K562 (cell line): ENCODE measurements around the gene ZNF629. TPM values are rescaled to one million over a fixed set of nuclear protein-coding genes. Genes with fewer than 3 reads are reported as not detected.

Experiments used
- BCLAF1 ChIP-seq, 2 experiments: fragments of 450-650 bp in 1 of 2; IDR thresholded peaks; 2 replicates each; pipeline ENCODE4 v1.6.1; 2011 to 2017; ENCODE audit warnings: low read depth in 2 of 2, antibody characterized with exemption in 1 of 2, borderline replicate concordance in 1 of 2, low read length in 1 of 2, mild to moderate bottlenecking in 1 of 2, mixed read lengths in 1 of 2; ENCODE audit not compliant: control insufficient read depth in 1 of 2
- CGGBP1 ChIP-seq: fragments of 250-450 bp; sonication (Bioruptor Pico); IDR thresholded peaks from 2 replicates; pipeline ENCODE4 v1.9.0; 2021; ENCODE audit warnings: mild to moderate bottlenecking
- E4F1 ChIP-seq: fragments of 250-450 bp; sonication (Bioruptor Pico); IDR thresholded peaks from 2 replicates; pipeline ENCODE4 v1.5.0; 2021; ENCODE audit warnings: mild to moderate bottlenecking, borderline replicate concordance
- EP300 ChIP-seq: IDR thresholded peaks from 2 replicates; pipeline ENCODE4 v1.6.1; 2012; ENCODE audit warnings: low read length, improper control_type of control experiment
- GATAD2B ChIP-seq: fragments of 450-650 bp; IDR thresholded peaks from 2 replicates; pipeline ENCODE4 v1.6.1; 2017; ENCODE audit warnings: mild to moderate bottlenecking, borderline replicate concordance
- HES1 ChIP-seq: fragments of 450-650 bp; IDR thresholded peaks from 2 replicates; pipeline ENCODE4 v1.6.1; 2016; ENCODE audit warnings: low read depth, mild to moderate bottlenecking, moderate library complexity
- JUNB ChIP-seq: fragments of 450-650 bp; formaldehyde crosslinking; conservative IDR thresholded peaks from 2 replicates; pipeline ENCODE4 v1.4.0; 2020; ENCODE audit warnings: mild to moderate bottlenecking
- JUND ChIP-seq, 2 experiments: IDR thresholded peaks; 2 replicates in 1 of 2; 3 replicates in 1 of 2; pipeline ENCODE4 v1.6.1; 2011; ENCODE audit warnings: borderline replicate concordance in 2 of 2, low read depth in 2 of 2, low read length in 2 of 2, improper control_type of control experiment in 1 of 2, missing biosample characterization in 1 of 2, missing genetic modification characterization in 1 of 2, missing genetic modification reagents in 1 of 2
- MLLT1 ChIP-seq, 2 experiments: fragments of 450-650 bp; IDR thresholded peaks; 2 replicates each; pipeline ENCODE4 v1.6.1; 2016
- NBN ChIP-seq: fragments of 450-650 bp; IDR thresholded peaks from 2 replicates; pipeline ENCODE4 v1.6.1; 2016; ENCODE audit warnings: low read depth, mild to moderate bottlenecking
- POLR2AphosphoS2 ChIP-seq: IDR thresholded peaks from 2 replicates; pipeline ENCODE4 v1.6.1; 2012; ENCODE audit warnings: low read length, improper control_type of control experiment
- PRPF4 ChIP-seq: fragments of 200-400 bp; formaldehyde crosslinking; IDR thresholded peaks from one replicate; pipeline ENCODE4 v1.6.1; 2017; ENCODE audit warnings: low read length, low read depth, mild to moderate bottlenecking; ENCODE audit not compliant: insufficient read depth, poor library complexity, severe bottlenecking
- PTRF ChIP-seq: fragments of 450-650 bp; IDR thresholded peaks from 2 replicates; pipeline ENCODE4 v1.6.1; 2016; ENCODE audit warnings: mild to moderate bottlenecking, missing genetic modification characterization, missing compliant biosample characterization
- RBM34 ChIP-seq: fragments of 200-400 bp; formaldehyde crosslinking; IDR thresholded peaks from 2 replicates; pipeline ENCODE4 v1.6.1; 2018; ENCODE audit warnings: low read length, borderline replicate concordance; ENCODE audit not compliant: insufficient read depth
- TAF9B ChIP-seq: fragments of 450-650 bp; IDR thresholded peaks from 2 replicates; pipeline ENCODE4 v1.6.1; 2018; ENCODE audit warnings: mild to moderate bottlenecking; ENCODE audit not compliant: partially characterized antibody
- ZFP30 ChIP-seq: fragments of 250-450 bp; sonication (Bioruptor Pico); IDR thresholded peaks from 2 replicates; pipeline ENCODE4 v1.8.0; 2022; ENCODE audit warnings: moderate library complexity, mild to moderate bottlenecking, inconsistent platforms, borderline replicate concordance
- ZKSCAN8 ChIP-seq: fragments of 200-800 bp; sonication (Bioruptor generic); IDR thresholded peaks from 2 replicates; pipeline ENCODE4 v1.6.1; 2016; ENCODE audit warnings: missing genetic modification characterization, missing compliant biosample characterization
- ZNF717 ChIP-seq: fragments of 250-450 bp; sonication (Bioruptor Pico); IDR thresholded peaks from 2 replicates; pipeline ENCODE4 v1.5.0; 2021
- ZSCAN32 ChIP-seq: fragments of 450-650 bp; formaldehyde crosslinking; IDR thresholded peaks from 2 replicates; pipeline ENCODE4 v1.4.0; 2020; ENCODE audit warnings: mild to moderate bottlenecking, moderate library complexity
- polyA plus RNA-seq, 8 experiments: library from polyadenylated mRNA; depleted of rRNA in 4 of 8; stranded (reverse) in 5 of 8; unstranded in 3 of 8; fragments of >200 nt; fragmentation: Nextera tagmentation in 2 of 8; fragmentation: Illumina TruSeq in 1 of 8; extraction: Ambion mirVana in 2 of 8; extraction: Trizol in 1 of 8; gene quantifications; 2 replicates each; pipeline versions ENCODE4 v1.2.1 to v1.2.3, GENCODE V29; 2011 to 2014; ENCODE audit warnings: inconsistent platforms in 1 of 8, missing spikeins in 1 of 8
- total RNA-seq, 7 experiments: library from RNA; depleted of rRNA in 6 of 7; stranded (reverse); fragments of >200 nt in 6 of 7; fragmentation: Illumina TruSeq in 2 of 7; extraction: Trizol in 2 of 7; gene quantifications; 2 replicates each; pipeline versions ENCODE4 v1.2.1 to v1.2.3, GENCODE V29; 2011 to 2021; ENCODE audit warnings: low replicate concordance in 1 of 7

Gene ZNF629
- total and polyA plus RNA-seq, 9 of the 15 experiments (the other 6 are each of a cell fraction or from before 2014, with no cell fraction given) = 0.44 to 18.8 (median 7.4) TPM

GRCh38 chr16:30786936-30787612 lies at the start of gene ZNF629 (continued):
- TF ChIP-seq BCLAF1 (IDR thresholded peaks at IDR 0.05; ENCODE audit: borderline replicate concordance in 1 of 2, control insufficient read depth in 1 of 2, low read depth in 2 of 2, low read length in 1 of 2) (no peak), HES1 (no peak), ZNF717 (no peak), ZSCAN32 (CRISPR knock-in tag) (no peak), EP300 (no peak; the same call in 1 of the 2 replicates), E4F1 (CRISPR knock-in tag) (no peak), PRPF4 (no peak), PTRF (tag) (no peak), JUND (IDR thresholded peaks at IDR 0.05; ENCODE audit: borderline replicate concordance, low read depth, low read length) (peak; percentile 29; the same call in 1 of the 2 replicates), JUND (tag; IDR thresholded peaks at IDR 0.05; ENCODE audit: borderline replicate concordance, low read depth, low read length) (no peak; the same call in 2 of the 3 replicates), TAF9B (peak; percentile 80), ZFP30 (CRISPR knock-in tag) (no peak), RBM34 (no peak), MLLT1 (IDR thresholded peaks at IDR 0.05) (0 out of 4 replicates have a peak, but pooled peaks of 1 of the 2 experiments have one; percentile 33), CGGBP1 (CRISPR knock-in tag) (no peak), NBN (0 out of 2 replicates have a peak, but pooled peaks have one; percentile 22), POLR2AphosphoS2 (no peak), JUNB (CRISPR knock-in tag) (no peak), GATAD2B (no peak; the same call in 1 of the 2 replicates), ZKSCAN8 (CRISPR knock-in tag) (no peak)
